SJSA1 (cell line): ENCODE measurements around the gene STAT3. TPM values are rescaled to one million over a fixed set of nuclear protein-coding genes. Genes with fewer than 3 reads are reported as not detected.
A peak's percentile ranks its signal among the peaks of the same experiment; 100 is the strongest.
"Not testable (repeated sequence)": the region's sequence is repeated elsewhere in the genome, so short reads cannot be mapped to it uniquely, and the experiment has no call there.

Experiments
- DNase-seq, 2 experiments: peaks; one replicate each; pipeline ENCODE4 v3.0.0-alpha.2; 2015 to 2020; ENCODE audit warnings: low spot score in 2 of 2, low read depth in 1 of 2
- H3K27ac ChIP-seq: fragments of 250-450 bp; sonication (Bioruptor Pico); 2 replicates; pipeline ENCODE4 v1.5.1; 2020; ENCODE audit warnings: mild to moderate bottlenecking, moderate library complexity
- H3K27me3 ChIP-seq: fragments of 250-450 bp; sonication (Bioruptor Pico); replicated peaks from 2 replicates; pipeline ENCODE4 v1.5.1; 2020; ENCODE audit warnings: mild to moderate bottlenecking, moderate library complexity
- H3K36me3 ChIP-seq: fragments of 250-450 bp; sonication (Bioruptor Pico); 2 replicates; pipeline ENCODE4 v1.5.1; 2020; ENCODE audit warnings: mild to moderate bottlenecking
- H3K4me1 ChIP-seq: fragments of 250-450 bp; sonication (Bioruptor Pico); replicated peaks from 2 replicates; pipeline ENCODE4 v1.6.1; 2021; ENCODE audit warnings: mild to moderate bottlenecking
- H3K4me3 ChIP-seq: fragments of 250-450 bp; sonication (Bioruptor Pico); 2 replicates; pipeline ENCODE4 v1.5.1; 2020; ENCODE audit warnings: mild to moderate bottlenecking
- H3K9me3 ChIP-seq: fragments of 250-450 bp; sonication (Bioruptor Pico); replicated peaks from 2 replicates; pipeline ENCODE4 v1.5.1; 2020; ENCODE audit warnings: mild to moderate bottlenecking
- total RNA-seq: library from RNA; depleted of rRNA; stranded (reverse); fragments of >200 nt; shearing (Covaris generic); gene quantifications from 2 replicates; pipeline ENCODE4 v1.2.3, GENCODE V29; 2014

STAT3 gene
- total RNA-seq, 1 experiment from 2014 or later, result 65.8 TPM

DNA sequence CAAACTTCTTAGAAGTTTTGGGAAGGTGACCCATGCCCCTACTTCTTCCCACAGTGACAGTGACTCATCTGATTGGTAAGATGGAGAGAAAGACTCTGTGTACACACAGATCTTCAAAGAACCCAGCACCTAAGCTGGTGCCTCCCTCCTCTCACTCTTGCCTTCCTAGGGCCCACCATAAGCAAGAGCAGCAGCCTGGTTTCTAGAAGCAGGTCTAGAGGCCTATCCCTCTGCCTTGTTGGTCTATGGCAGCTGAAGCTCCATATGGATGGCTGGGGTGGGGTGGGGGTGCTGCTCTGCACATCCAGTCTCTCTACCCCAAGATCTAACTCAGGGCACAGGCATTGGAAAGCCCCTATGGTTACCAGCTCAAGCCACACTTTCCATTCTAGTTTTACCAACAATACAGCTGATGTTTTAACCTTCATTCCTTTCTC is 47.5 kb downstream of the STAT3 start:
- no peaks in the 10 kb centered on the region for H3K27me3 ChIP-seq
- H3K9me3 ChIP-seq, result no peaks in the 10 kb centered on the region
- no peak overlapping the region for H3K4me3 ChIP-seq
- H3K4me1 ChIP-seq, result peaks cover 9% of the 10 kb centered on the region
- H3K36me3 ChIP-seq, result peaks cover 83% of the 10 kb centered on the region
- DNase-seq, result no peak
- H3K27ac ChIP-seq, result no peak overlapping the region

- Histone ChIP-seq H3K27ac (no peak overlapping the region), H3K9me3 (no peaks in the 10 kb centered on the region), H3K27me3 (no peaks in the 10 kb centered on the region), H3K36me3 (peaks cover 81% of the 10 kb centered on the region), H3K4me3 (no peak overlapping the region), H3K4me1 (peaks cover 9% of the 10 kb centered on the region)
- DNase-seq, result no peak
Observed at GRCh38 chr17:42339221-42339620, 49.0 kb downstream of the STAT3 start.

GRCh38 chr17:42338427-42338985 is 49.7 kb downstream of the STAT3 start:
- Histone ChIP-seq H3K27ac (no peak overlapping the region), H3K9me3 (no peaks in the 10 kb centered on the region), H3K4me1 (peaks cover 9% of the 10 kb centered on the region), H3K4me3 (no peak overlapping the region), H3K27me3 (no peaks in the 10 kb centered on the region), H3K36me3 (peaks cover 80% of the 10 kb centered on the region)
- DNase-seq, result no peak

DNA sequence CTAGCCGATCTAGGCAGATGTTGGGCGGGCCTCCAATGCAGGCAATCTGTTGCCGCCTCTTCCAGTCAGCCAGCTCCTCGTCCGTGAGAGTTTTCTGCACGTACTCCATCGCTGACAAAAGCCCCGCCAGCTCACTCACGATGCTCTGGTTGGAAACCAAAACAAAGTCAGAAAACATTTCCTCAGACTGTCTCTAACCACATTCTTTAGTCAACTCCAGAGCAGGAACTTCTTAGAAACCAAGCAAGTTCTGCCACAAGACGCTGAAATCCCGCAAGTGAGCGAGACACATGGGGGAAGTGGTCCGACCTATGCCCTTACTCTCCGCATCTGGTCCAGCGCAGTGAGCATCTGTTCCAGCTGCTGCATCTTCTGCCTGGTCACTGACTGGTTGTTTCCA is 50.8 kb downstream of the STAT3 start:
- Histone ChIP-seq H3K4me1 (peaks cover 4% of the 10 kb centered on the region), H3K27ac (no peak overlapping the region), H3K9me3 (no peaks in the 10 kb centered on the region), H3K27me3 (no peaks in the 10 kb centered on the region), H3K36me3 (peaks cover 79% of the 10 kb centered on the region), H3K4me3 (no peak overlapping the region)
- no peak for DNase-seq

DNA sequence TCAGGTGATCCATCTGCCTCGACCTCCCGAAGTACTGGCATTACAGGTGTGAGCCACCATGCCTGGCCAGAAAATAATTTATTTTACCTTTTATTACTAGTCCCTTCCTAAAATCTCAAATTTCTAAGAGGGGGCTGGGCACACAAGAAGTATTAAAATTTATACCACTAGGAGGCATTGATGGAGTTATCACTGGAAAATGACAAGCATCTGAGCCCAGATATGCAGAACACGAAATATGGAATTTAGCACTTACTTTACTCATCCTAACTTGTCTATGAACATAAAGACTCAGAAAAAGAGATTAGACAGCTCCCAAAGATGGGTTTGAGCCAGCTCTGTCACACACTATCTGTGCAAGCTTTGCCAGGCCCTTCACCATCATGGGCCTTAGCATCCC is 53.6 kb downstream of the STAT3 start:
- Histone ChIP-seq H3K4me3 (no peak overlapping the region), H3K36me3 (peaks cover 76% of the 10 kb centered on the region), H3K27me3 (no peaks in the 10 kb centered on the region), H3K9me3 (no peaks in the 10 kb centered on the region), H3K4me1 (peaks cover 8% of the 10 kb centered on the region), H3K27ac (no peak overlapping the region)
- no peak for DNase-seq

DNA sequence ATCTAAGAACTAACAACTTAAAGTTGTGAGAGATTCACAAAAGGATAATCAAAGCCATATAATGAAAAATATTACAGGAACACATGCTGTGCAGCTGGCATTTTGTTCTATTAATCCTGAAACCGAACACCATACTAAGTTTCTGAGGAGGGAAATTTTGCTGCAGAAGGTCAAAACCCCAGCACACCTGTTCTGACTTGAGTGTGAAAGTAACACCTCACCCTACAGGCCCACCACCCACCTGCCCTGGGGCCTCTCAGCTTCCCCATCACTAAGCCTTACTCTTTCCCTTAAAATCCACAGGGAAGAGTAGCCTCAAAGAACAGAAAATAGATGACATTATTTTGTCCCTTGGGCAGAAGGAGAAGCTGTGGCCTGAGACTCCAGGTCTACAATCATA is 55.2 kb downstream of the STAT3 start:
- H3K36me3 ChIP-seq, result peaks cover 74% of the 10 kb centered on the region
- no peaks in the 10 kb centered on the region for H3K9me3 ChIP-seq

DNA sequence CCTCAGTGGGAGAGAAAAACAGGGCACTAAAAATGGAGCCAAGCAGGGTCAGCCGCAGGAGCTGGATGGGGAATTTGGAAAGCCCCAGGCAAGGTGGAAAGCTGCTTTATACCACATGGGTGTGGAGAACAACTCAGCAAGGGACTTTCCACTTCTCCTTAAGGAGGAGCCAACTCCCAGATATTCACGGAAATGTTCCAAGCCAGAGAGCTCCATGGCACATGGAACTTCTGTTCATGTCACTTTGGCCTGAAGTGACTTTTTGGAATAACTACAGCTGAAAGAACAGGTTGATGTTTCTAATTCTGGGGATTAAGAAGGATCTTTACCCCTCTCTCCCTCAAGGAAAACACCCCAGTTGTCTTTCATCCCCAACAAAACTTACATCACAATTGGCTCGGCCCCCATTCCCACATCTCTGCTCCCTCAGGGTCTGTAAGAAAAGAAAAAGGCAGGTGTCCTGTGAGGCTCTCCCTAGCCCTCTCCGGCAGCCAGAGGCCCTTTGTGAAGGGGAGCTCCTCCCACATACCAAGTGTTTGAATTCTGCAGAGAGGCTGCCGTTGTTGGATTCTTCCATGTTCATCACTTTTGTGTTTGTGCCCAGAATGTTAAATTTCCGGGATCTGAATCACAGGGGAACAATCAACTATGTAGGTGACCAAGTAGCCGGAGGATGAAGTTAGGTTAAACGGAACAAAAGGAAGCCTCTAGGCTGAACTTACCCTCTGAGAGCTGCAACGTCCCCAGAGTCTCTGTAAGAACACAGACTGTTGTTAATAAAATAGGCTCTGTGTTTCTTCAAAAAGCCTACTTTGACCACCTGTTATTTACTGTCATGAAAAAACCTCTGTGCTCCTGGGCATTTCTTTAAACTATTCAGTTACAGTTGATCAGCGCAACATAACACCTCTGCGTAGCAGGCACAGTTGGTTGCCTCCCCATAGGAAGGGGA is 58.9 kb downstream of the STAT3 start:
- H3K27ac ChIP-seq, result peak overlapping the region; percentile 65

More for the DNA sequence above, 55.2 kb downstream of the STAT3 start:
- no peak for DNase-seq
- H3K27ac ChIP-seq, result no peak overlapping the region
- H3K4me3 ChIP-seq, result no peak overlapping the region
- peaks cover 24% of the 10 kb centered on the region for H3K4me1 ChIP-seq
- H3K27me3 ChIP-seq, result no peaks in the 10 kb centered on the region

GRCh38 chr17:42325026-42325425 is 63.2 kb downstream of the STAT3 start:
- Histone ChIP-seq H3K4me1 (peaks cover 61% of the 10 kb centered on the region), H3K27me3 (no peaks in the 10 kb centered on the region), H3K27ac (peak overlapping the region; percentile 58), H3K9me3 (no peaks in the 10 kb centered on the region), H3K4me3 (no peak overlapping the region), H3K36me3 (peaks cover 50% of the 10 kb centered on the region)
- peak; percentile 56 to 84 for DNase-seq

More for the DNA sequence above, 58.9 kb downstream of the STAT3 start:
- Histone ChIP-seq H3K9me3 (no peaks in the 10 kb centered on the region), H3K4me1 (peaks cover 47% of the 10 kb centered on the region), H3K27me3 (no peaks in the 10 kb centered on the region), H3K36me3 (peaks cover 55% of the 10 kb centered on the region), H3K4me3 (no peak overlapping the region)
- DNase-seq, result peak; percentile 73 to 76

DNA sequence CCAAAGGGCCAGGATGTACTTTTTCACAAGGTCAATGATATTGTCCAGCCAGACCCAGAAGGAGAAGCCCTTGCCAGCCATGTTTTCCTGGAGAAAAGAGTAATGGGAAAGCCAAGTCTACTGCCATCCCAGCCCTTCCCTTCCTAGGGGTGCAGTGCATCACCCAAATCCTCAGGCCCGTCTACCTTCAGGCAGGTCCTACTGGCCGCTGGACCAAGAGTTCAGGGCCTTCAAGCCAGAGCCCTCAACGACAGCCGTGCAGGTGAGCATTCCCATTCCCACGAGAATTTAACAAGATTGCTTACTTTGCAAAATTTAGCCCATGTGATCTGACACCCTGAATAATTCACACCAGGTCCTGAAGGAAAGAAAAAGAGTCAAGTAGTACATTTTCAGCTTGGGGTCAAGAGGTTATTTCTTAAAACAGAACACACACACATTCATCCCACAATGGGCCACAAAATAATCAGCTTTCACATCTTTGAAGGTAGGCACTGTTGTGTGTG is 64.9 kb downstream of the STAT3 start:
- Histone ChIP-seq H3K4me1 (peaks cover 50% of the 10 kb centered on the region), H3K4me3 (no peak overlapping the region), H3K27ac (no peak overlapping the region), H3K36me3 (peaks cover 54% of the 10 kb centered on the region), H3K9me3 (no peaks in the 10 kb centered on the region), H3K27me3 (no peaks in the 10 kb centered on the region)
- no peak for DNase-seq

- no peaks in the 10 kb centered on the region for H3K9me3 ChIP-seq
- no peaks in the 10 kb centered on the region for H3K27me3 ChIP-seq
- DNase-seq, result peak; percentile 84 to 95
- H3K27ac ChIP-seq, result peak overlapping the region; percentile 41
- H3K4me1 ChIP-seq, result peaks cover 48% of the 10 kb centered on the region
- H3K36me3 ChIP-seq, result peaks cover 57% of the 10 kb centered on the region
- H3K4me3 ChIP-seq, result no peak overlapping the region
Observed at GRCh38 chr17:42322382-42323267, 65.6 kb downstream of the STAT3 start.

- Histone ChIP-seq H3K27ac (no peak overlapping the region), H3K9me3 (no peaks in the 10 kb centered on the region), H3K4me1 (peaks cover 44% of the 10 kb centered on the region), H3K27me3 (no peaks in the 10 kb centered on the region), H3K4me3 (no peak overlapping the region), H3K36me3 (peaks cover 64% of the 10 kb centered on the region)
- DNase-seq, result no peak
Observed at GRCh38 chr17:42321555-42321954, 66.7 kb downstream of the STAT3 start.

- H3K4me1 ChIP-seq, result peaks cover 23% of the 10 kb centered on the region
- H3K36me3 ChIP-seq, result peaks cover 70% of the 10 kb centered on the region
- H3K9me3 ChIP-seq, DNase-seq, H3K4me3 ChIP-seq, H3K27ac ChIP-seq, H3K27me3 ChIP-seq: not testable (repeated sequence)
Observed at GRCh38 chr17:42317967-42318366, 70.3 kb downstream of the STAT3 start.

DNA sequence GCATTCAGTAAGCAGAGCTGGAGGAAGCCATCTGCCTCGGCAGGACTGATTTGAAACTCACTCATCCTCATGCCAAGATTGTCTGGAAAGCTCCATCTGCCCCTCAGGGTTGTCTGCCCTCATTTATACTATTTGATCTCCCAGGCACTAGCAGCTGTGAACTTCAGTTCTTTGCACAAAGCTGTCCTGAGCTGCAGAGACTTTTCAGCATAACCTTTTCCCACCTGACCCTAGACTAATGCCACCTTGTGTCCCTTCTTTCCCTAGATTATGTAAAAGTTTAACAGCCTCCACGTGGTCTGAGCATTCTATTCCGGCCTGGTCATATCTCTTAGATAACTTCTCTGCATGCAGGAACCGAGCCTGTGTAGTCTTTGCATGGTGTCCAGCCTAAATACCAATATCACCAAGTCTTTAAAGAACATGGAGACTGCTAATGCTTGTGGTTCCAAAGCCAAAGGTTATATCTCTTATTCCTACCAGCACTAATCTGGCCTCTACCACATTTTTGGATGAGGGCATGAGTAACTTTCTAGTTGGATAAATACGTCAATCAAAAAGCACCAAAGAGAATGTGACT is 70.9 kb downstream of the STAT3 start:
- Histone ChIP-seq H3K9me3 (no peaks in the 10 kb centered on the region), H3K4me3 (no peak overlapping the region), H3K27me3 (no peaks in the 10 kb centered on the region), H3K27ac (no peak overlapping the region), H3K4me1 (peaks cover 17% of the 10 kb centered on the region), H3K36me3 (peaks cover 67% of the 10 kb centered on the region)
- no peak for DNase-seq
